Coronary artery (tissue), 2 donors: ENCODE results near the gene PROK1.
"Not testable (repeated sequence)": the region's sequence is repeated elsewhere in the genome, so short reads cannot be mapped to it uniquely, and the experiment has no call there.

Experiments used
- DNase-seq: peaks from one replicate; pipeline ENCODE4 v3.0.0-alpha.2; 2017; ENCODE audit warnings: low spot score
- H3K27ac ChIP-seq, 2 donors: fragments of 200-600 bp; sonication (generic); one replicate each; pipeline ENCODE4 v1.5.1; 2016 to 2019
- H3K4me3 ChIP-seq: fragments of 200-600 bp; sonication (generic); 2 replicates; pipeline ENCODE4 v1.5.1; 2016; ENCODE audit warnings: mild to moderate bottlenecking, moderate library complexity
- CTCF ChIP-seq: fragments of 200-600 bp; sonication (generic); IDR thresholded peaks from one replicate; pipeline ENCODE4 v1.5.1; 2019; ENCODE audit warnings: antibody characterized with exemption

PROK1 gene

GRCh38 chr1:110433803-110434202 lies 17.1 kb upstream of the PROK1 start:
- peak overlapping the region in 1 of 2 donors; percentile 3 for H3K27ac ChIP-seq
- TF ChIP-seq CTCF: no peak
- no peak for DNase-seq
- no peak overlapping the region for H3K4me3 ChIP-seq

- no peak overlapping the region for H3K4me3 ChIP-seq
- DNase-seq: no peak
- no peak overlapping the region for H3K27ac ChIP-seq
- TF ChIP-seq CTCF: no peak
These were observed 16.0 kb upstream of the PROK1 start for GRCh38 chr1:110434946-110435345.

GRCh38 chr1:110436635-110437034 lies 14.3 kb upstream of the PROK1 start:
- Histone ChIP-seq H3K4me3 (no peak overlapping the region), H3K27ac (no peak overlapping the region)
- no peak for DNase-seq
- TF ChIP-seq CTCF: no peak

GRCh38 chr1:110437645-110438299 lies 13.2 kb upstream of the PROK1 start:
- H3K27ac ChIP-seq, H3K4me3 ChIP-seq, DNase-seq: not testable (repeated sequence)

GRCh38 chr1:110438893-110439292 lies 12.1 kb upstream of the PROK1 start:
- TF ChIP-seq CTCF: no peak
- no peak for DNase-seq
- no peak overlapping the region for H3K4me3 ChIP-seq
- H3K27ac ChIP-seq: no peak overlapping the region

- H3K4me3 ChIP-seq, DNase-seq, H3K27ac ChIP-seq: not testable (repeated sequence)
These were observed 11.1 kb upstream of the PROK1 start for GRCh38 chr1:110439873-110440272.

GRCh38 chr1:110440877-110441276 lies 10.1 kb upstream of the PROK1 start:
- Histone ChIP-seq H3K4me3 (no peak overlapping the region), H3K27ac (peak overlapping the region in 1 of 2 donors; percentile 7)
- no peak for DNase-seq

GRCh38 chr1:110441888-110442287 lies 9.1 kb upstream of the PROK1 start:
- no peak for TF ChIP-seq CTCF
- Histone ChIP-seq H3K4me3 (no peak overlapping the region), H3K27ac (no peak overlapping the region)
- DNase-seq: no peak

More at GRCh38 chr1:110440877-110441276, 10.1 kb upstream of the PROK1 start:
- TF ChIP-seq CTCF: no peak
